SK-N-SH treated with all-trans-retinoic acid at 6 μM for 48 hours (cell line): ENCODE data around the gene LONP1.

Source experiments
- ATAC-seq: fragments of 200-7000 bp; cut with Tn5 transposase; 3 replicates; pipeline ENCODE4 v1.9.1; 2020; ENCODE audit warnings: mild to moderate bottlenecking, moderate library complexity
- ARNTL ChIP-seq: fragments of 450-650 bp; formaldehyde crosslinking; IDR thresholded peaks from 2 replicates; pipeline ENCODE4 v1.5.0; 2020; ENCODE audit warnings: low read depth, mild to moderate bottlenecking, moderate library complexity, borderline replicate concordance
- BACH2 ChIP-seq: fragments of 250-450 bp; sonication (Bioruptor Pico); IDR thresholded peaks from 2 replicates; pipeline ENCODE4 v1.9.0; 2021; ENCODE audit warnings: mild to moderate bottlenecking, borderline replicate concordance
- CREB5 ChIP-seq: fragments of 250-450 bp; sonication (Bioruptor Pico); IDR thresholded peaks from 2 replicates; pipeline ENCODE4 v1.5.1; 2020; ENCODE audit warnings: low read depth, mild to moderate bottlenecking, moderate library complexity
- CSRNP3 ChIP-seq: fragments of 250-450 bp; sonication (Bioruptor Pico); IDR thresholded peaks from 2 replicates; pipeline ENCODE4 v1.5.1; 2021; ENCODE audit warnings: mild to moderate bottlenecking, moderate library complexity
- ESRRG ChIP-seq: fragments of 250-450 bp; sonication (Bioruptor Pico); IDR thresholded peaks from 2 replicates; pipeline ENCODE4 v1.6.1; 2021; ENCODE audit warnings: mild to moderate bottlenecking
- GLIS3 ChIP-seq: fragments of 250-450 bp; sonication (Bioruptor Pico); IDR thresholded peaks from 2 replicates; pipeline ENCODE4 v1.5.0; 2020; ENCODE audit warnings: mild to moderate bottlenecking, moderate library complexity
- ISL1 ChIP-seq: fragments of 250-450 bp; sonication (Bioruptor Pico); IDR thresholded peaks from 2 replicates; pipeline ENCODE4 v2.1.2; 2022; ENCODE audit warnings: mild to moderate bottlenecking, moderate library complexity
- PATZ1 ChIP-seq: fragments of 250-450 bp; sonication (Bioruptor Pico); IDR thresholded peaks from 2 replicates; pipeline ENCODE4 v1.8.0; 2020; ENCODE audit warnings: mild to moderate bottlenecking, moderate library complexity, borderline replicate concordance
- POU6F1 ChIP-seq: fragments of 250-450 bp; sonication (Bioruptor Pico); IDR thresholded peaks from 2 replicates; pipeline ENCODE4 v1.8.0; 2021; ENCODE audit warnings: low read depth, mild to moderate bottlenecking, moderate library complexity, borderline replicate concordance
- PPARA ChIP-seq: fragments of 250-450 bp; sonication (Bioruptor Pico); IDR thresholded peaks from 2 replicates; pipeline ENCODE4 v1.5.0; 2020; ENCODE audit warnings: mild to moderate bottlenecking, borderline replicate concordance
- RARB ChIP-seq: fragments of 250-450 bp; sonication (Bioruptor Pico); IDR thresholded peaks from 2 replicates; pipeline ENCODE4 v1.8.0; 2021; ENCODE audit warnings: mild to moderate bottlenecking, moderate library complexity
- SNAI2 ChIP-seq: fragments of 250-450 bp; sonication (Bioruptor Pico); IDR thresholded peaks from 2 replicates; pipeline ENCODE4 v1.5.0; 2020; ENCODE audit warnings: mild to moderate bottlenecking, moderate library complexity
- TOX ChIP-seq: fragments of 250-450 bp; sonication (Bioruptor Pico); IDR thresholded peaks from 2 replicates; pipeline ENCODE4 v1.8.0; 2021; ENCODE audit warnings: mild to moderate bottlenecking, moderate library complexity, borderline replicate concordance
- TSHZ2 ChIP-seq: fragments of 250-450 bp; sonication (Bioruptor Pico); IDR thresholded peaks from 2 replicates; pipeline ENCODE4 v1.5.0; 2020; ENCODE audit warnings: mild to moderate bottlenecking, moderate library complexity
- ZC3H10 ChIP-seq: fragments of 250-450 bp; sonication (Bioruptor Pico); IDR thresholded peaks from 2 replicates; pipeline ENCODE4 v1.5.1; 2021; ENCODE audit warnings: mild to moderate bottlenecking, moderate library complexity
- ZFP3 ChIP-seq: fragments of 250-450 bp; sonication (Bioruptor Pico); IDR thresholded peaks from 2 replicates; pipeline ENCODE4 v1.5.0; 2020; ENCODE audit warnings: mild to moderate bottlenecking, moderate library complexity
- ZFP30 ChIP-seq: fragments of 450-650 bp; formaldehyde crosslinking; IDR thresholded peaks from 2 replicates; pipeline ENCODE4 v1.5.0; 2022; ENCODE audit warnings: mild to moderate bottlenecking, moderate library complexity
- ZNF565 ChIP-seq: fragments of 450-650 bp; formaldehyde crosslinking; conservative IDR thresholded peaks from 2 replicates; pipeline ENCODE4 v1.5.0; 2020; ENCODE audit warnings: low read depth, mild to moderate bottlenecking, moderate library complexity
- ZNF8 ChIP-seq: fragments of 450-650 bp; formaldehyde crosslinking; IDR thresholded peaks from 2 replicates; pipeline ENCODE4 v1.5.0; 2020; ENCODE audit warnings: mild to moderate bottlenecking, moderate library complexity

The LONP1 gene

GRCh38 chr19:5719961-5720790 lies at the start of gene LONP1, which contains the start of gene CATSPERD:
Gene LONP1 (minus strand): TSS chr19:5720146. CDS start chr19:5720132, 14 bp downstream.
Gene CATSPERD (plus strand): TSS chr19:5720637. CDS start chr19:5720738, 101 bp downstream.
- peak; percentile 95 for ATAC-seq
- TF ChIP-seq ZFP30 (CRISPR knock-in tag), result no peak
- no peak for TF ChIP-seq RARB
- no peak for TF ChIP-seq CSRNP3
- TF ChIP-seq ISL1 (CRISPR knock-in tag), result no peak
- TF ChIP-seq ZNF565 (CRISPR knock-in tag), result no peak
- no peak for TF ChIP-seq ZFP3
- TF ChIP-seq TOX (CRISPR knock-in tag), result no peak
- TF ChIP-seq ZC3H10 (CRISPR knock-in tag), result no peak
- TF ChIP-seq ARNTL, result no peak
- no peak for TF ChIP-seq PATZ1 (CRISPR knock-in tag)
- no peak for TF ChIP-seq POU6F1
- no peak for TF ChIP-seq ZNF8 (CRISPR knock-in tag)
- TF ChIP-seq SNAI2, result no peak
- TF ChIP-seq GLIS3 (CRISPR knock-in tag), result no peak
- no peak for TF ChIP-seq PPARA (CRISPR knock-in tag)
- TF ChIP-seq TSHZ2 (CRISPR knock-in tag), result no peak

GRCh38 chr19:5767949-5768348 lies 48.0 kb upstream of the LONP1 start:
- no peak for ATAC-seq
- no peak for TF ChIP-seq BACH2 (CRISPR knock-in tag)
- TF ChIP-seq GLIS3 (CRISPR knock-in tag), result no peak
- TF ChIP-seq SNAI2, result no peak
- TF ChIP-seq PPARA (CRISPR knock-in tag), result no peak
- no peak for TF ChIP-seq RARB
- no peak for TF ChIP-seq TSHZ2 (CRISPR knock-in tag)
- no peak for TF ChIP-seq ISL1 (CRISPR knock-in tag)
- no peak for TF ChIP-seq ZFP3
- TF ChIP-seq ESRRG (CRISPR knock-in tag), result no peak
- TF ChIP-seq TOX (CRISPR knock-in tag), result no peak
- no peak for TF ChIP-seq ZNF8 (CRISPR knock-in tag)
- no peak for TF ChIP-seq PATZ1 (CRISPR knock-in tag)
- no peak for TF ChIP-seq ZFP30 (CRISPR knock-in tag)
- TF ChIP-seq CREB5, result no peak
- TF ChIP-seq POU6F1, result no peak
- TF ChIP-seq CSRNP3, result no peak
